Left ventricle myocardium inferior (tissue), 1 donor: Measurements from ENCODE around the gene RXRB. TPM values are rescaled to one million over a fixed set of nuclear protein-coding genes. Genes with fewer than 3 reads are reported as not detected.

Experiments
- DNase-seq: peaks from one replicate; pipeline ENCODE4 v3.0.0-alpha.2; 2020
- H3K27ac ChIP-seq: fragments of 200-600 bp; replicated peaks from 2 replicates; pipeline ENCODE4 v1.8.0; 2021
- H3K27me3 ChIP-seq: fragments of 200-600 bp; 2 replicates; pipeline ENCODE4 v1.8.0; 2021; ENCODE audit warnings: low read depth
- H3K36me3 ChIP-seq: fragments of 200-600 bp; 2 replicates; pipeline ENCODE4 v1.8.0; 2021
- H3K4me1 ChIP-seq: fragments of 200-600 bp; 2 replicates; pipeline ENCODE4 v1.8.0; 2021
- H3K4me3 ChIP-seq: fragments of 200-600 bp; 2 replicates; pipeline ENCODE4 v1.8.0; 2021; ENCODE audit warnings: mild to moderate bottlenecking, moderate library complexity
- H3K9me3 ChIP-seq: fragments of 200-600 bp; replicated peaks from 2 replicates; pipeline ENCODE4 v1.8.0; 2021
- CTCF ChIP-seq: fragments of 200-600 bp; IDR thresholded peaks from 2 replicates; pipeline ENCODE4 v1.8.0; 2021; ENCODE audit warnings: antibody characterized with exemption, mild to moderate bottlenecking, borderline replicate concordance
- intact Hi-C: fragments of 100-400 bp; cut with micrococcal nuclease; formaldehyde crosslinking; loops from one replicate; pipeline ENCODE4 v1.11.0; 2022
- total RNA-seq: library from RNA; stranded (reverse); fragmentation: NEBNext Ultra II Directional; extraction: Animal tissue kit (Norgen Biotek cat#: 25700); gene quantifications from one replicate; pipeline ENCODE4 v1.2.1, GENCODE V29; 2021
- donor health status: DM: no; HTN: yes; CAD: no; lungs with severe emphysema.

Gene RXRB
- total RNA-seq, 1 donor from 2014 or later, result 40.3 TPM

- peaks cover 15% of the 10 kb centered on the region for H3K36me3 ChIP-seq
- H3K4me1 ChIP-seq, result peaks cover 30% of the 10 kb centered on the region
- peak; percentile 99 for TF ChIP-seq CTCF
- peak overlapping the region; percentile 96 for H3K27ac ChIP-seq
- DNase-seq, result peak; percentile 89
- intact Hi-C loops, result loop anchor here (5.0 kb wide), 2 partner anchors 86 to 126 kb away; no protein-coding TSS in a partner anchor
- H3K9me3 ChIP-seq, result no peaks in the 10 kb centered on the region
- peaks cover 13% of the 10 kb centered on the region for H3K27me3 ChIP-seq
- H3K4me3 ChIP-seq, result peak overlapping the region; percentile 72
Measured at GRCh38 chr6:33247977-33248642, 47.6 kb upstream of the RXRB start.

- Histone ChIP-seq H3K9me3 (no peaks in the 10 kb centered on the region), H3K27me3 (peaks cover 51% of the 10 kb centered on the region), H3K36me3 (no peaks in the 10 kb centered on the region), H3K27ac (no peak overlapping the region), H3K4me1 (peaks cover 8% of the 10 kb centered on the region), H3K4me3 (no peak overlapping the region)
- no peak for TF ChIP-seq CTCF
- intact Hi-C loops, result no loop called here
- DNase-seq, result no peak
Measured at GRCh38 chr6:33243476-33243875, 43.0 kb upstream of the RXRB start.

GRCh38 chr6:33241968-33242367 is 41.5 kb upstream of the RXRB start:
- Histone ChIP-seq H3K4me3 (no peak overlapping the region), H3K36me3 (no peaks in the 10 kb centered on the region), H3K27me3 (peaks cover 63% of the 10 kb centered on the region), H3K4me1 (no peaks in the 10 kb centered on the region), H3K27ac (no peak overlapping the region), H3K9me3 (no peaks in the 10 kb centered on the region)
- DNase-seq, result no peak
- TF ChIP-seq CTCF, result no peak
- intact Hi-C loops, result no loop called here

GRCh38 chr6:33237741-33238140 is 37.3 kb upstream of the RXRB start:
- intact Hi-C loops, result no loop called here
- no peak for TF ChIP-seq CTCF

GRCh38 chr6:33236852-33237251 is 36.4 kb upstream of the RXRB start:
- H3K27ac ChIP-seq, result no peak overlapping the region
- DNase-seq, result no peak
- no peaks in the 10 kb centered on the region for H3K9me3 ChIP-seq
- no peak for TF ChIP-seq CTCF
- intact Hi-C loops, result no loop called here
- H3K27me3 ChIP-seq, result peaks cover 79% of the 10 kb centered on the region
- no peaks in the 10 kb centered on the region for H3K4me1 ChIP-seq
- H3K36me3 ChIP-seq, result no peaks in the 10 kb centered on the region
- no peak overlapping the region for H3K4me3 ChIP-seq

More at GRCh38 chr6:33237741-33238140, 37.3 kb upstream of the RXRB start:
- H3K4me3 ChIP-seq, result no peak overlapping the region
- no peaks in the 10 kb centered on the region for H3K36me3 ChIP-seq
- DNase-seq, result no peak
- H3K4me1 ChIP-seq, result no peaks in the 10 kb centered on the region
- no peaks in the 10 kb centered on the region for H3K9me3 ChIP-seq
- peaks cover 83% of the 10 kb centered on the region for H3K27me3 ChIP-seq
- H3K27ac ChIP-seq, result no peak overlapping the region
